HL-60 (cell line): ENCODE results near the gene C1QC.

Experiments
- DNase-seq, 2 experiments: peaks; one replicate each; pipeline ENCODE4 v3.0.0-alpha.2; 2010 to 2020; ENCODE audit warnings: low read depth in 1 of 2, low spot score in 1 of 2
- H3K27ac ChIP-seq: fragments of 250-450 bp; sonication (Bioruptor Pico); replicated peaks from 2 replicates; pipeline ENCODE4 v1.5.1; 2020; ENCODE audit warnings: mild to moderate bottlenecking, moderate library complexity
- H3K27me3 ChIP-seq: fragments of 250-450 bp; sonication (Bioruptor Pico); 2 replicates; pipeline ENCODE4 v1.5.1; 2021; ENCODE audit warnings: mild to moderate bottlenecking, moderate library complexity; ENCODE audit not compliant: insufficient read depth, poor library complexity, severe bottlenecking
- H3K4me3 ChIP-seq: replicated peaks from 2 replicates; pipeline ENCODE4 v1.5.1; 2011; ENCODE audit warnings: mild to moderate bottlenecking, control low read depth, low read length; ENCODE audit not compliant: insufficient read depth
- CTCF ChIP-seq: IDR thresholded peaks from one replicate; pipeline ENCODE4 v1.5.1; 2011; ENCODE audit warnings: low read length, control low read depth, inconsistent platforms; ENCODE audit not compliant: insufficient read depth
- GABPA ChIP-seq: IDR thresholded peaks from 2 replicates; pipeline ENCODE4 v1.6.1; 2012; ENCODE audit warnings: low read depth
- POLR2AphosphoS5 ChIP-seq: IDR thresholded peaks from 2 replicates; pipeline ENCODE4 v1.6.1; 2012; ENCODE audit warnings: low read depth
- REST ChIP-seq: IDR thresholded peaks from 2 replicates; pipeline ENCODE4 v1.6.1; 2012; ENCODE audit warnings: low read depth; ENCODE audit not compliant: insufficient replicate concordance
- SPI1 ChIP-seq: IDR thresholded peaks from 2 replicates; pipeline ENCODE4 v1.6.1; 2012; ENCODE audit warnings: low read depth, mild to moderate bottlenecking, borderline replicate concordance

Gene C1QC

GRCh38 chr1:22600071-22600816, 43.2 kb upstream of the C1QC start:
- Histone ChIP-seq H3K27ac (no peak overlapping the region), H3K4me3 (no peak overlapping the region), H3K27me3 (no peaks in the 10 kb centered on the region)
- TF ChIP-seq SPI1 (no peak), CTCF (no peak), REST (no peak), GABPA (no peak), POLR2AphosphoS5 (no peak)
- no peak for DNase-seq

GRCh38 chr1:22600817-22601605, 42.4 kb upstream of the C1QC start:
- Histone ChIP-seq H3K4me3 (no peak overlapping the region), H3K27me3 (no peaks in the 10 kb centered on the region), H3K27ac (no peak overlapping the region)
- TF ChIP-seq GABPA (no peak), POLR2AphosphoS5 (no peak), CTCF (no peak), SPI1 (no peak), REST (no peak)
- DNase-seq, result no peak

- DNase-seq, result no peak
- H3K27ac ChIP-seq, result no peak overlapping the region
- TF ChIP-seq CTCF, result no peak
- no peak overlapping the region for H3K4me3 ChIP-seq
- H3K27me3 ChIP-seq, result no peaks in the 10 kb centered on the region
Measured at GRCh38 chr1:22601610-22602009, 41.8 kb upstream of the C1QC start.
